Mesendoderm (in vitro differentiated cells): ENCODE results near the gene FNBP1.

Source experiments
- DNase-seq: peaks from one replicate; pipeline ENCODE4 v3.0.0; 2013
- H2AK5ac ChIP-seq: 2 replicates; pipeline ENCODE4 v1.6.1; 2013; ENCODE audit warnings: low read length, inconsistent platforms
- H2BK120ac ChIP-seq: 2 replicates; pipeline ENCODE4 v1.6.1; 2013; ENCODE audit warnings: low read depth, mild to moderate bottlenecking, low read length, moderate library complexity, mixed read lengths
- H2BK15ac ChIP-seq: replicated peaks from 2 replicates; pipeline ENCODE4 v1.6.1; 2013; ENCODE audit warnings: low read depth, mild to moderate bottlenecking, moderate library complexity
- H2BK5ac ChIP-seq: 2 replicates; pipeline ENCODE4 v1.6.1; 2013; ENCODE audit warnings: low read length, inconsistent platforms
- H3K18ac ChIP-seq: 2 replicates; pipeline ENCODE4 v1.6.1; 2013; ENCODE audit warnings: mild to moderate bottlenecking, low read length, mixed read lengths
- H3K23ac ChIP-seq: one replicate; pipeline ENCODE4 v1.6.1; 2013; ENCODE audit warnings: low read length
- H3K27ac ChIP-seq: 2 replicates; pipeline ENCODE4 v1.5.1; 2013; ENCODE audit warnings: low read depth, mild to moderate bottlenecking, inconsistent platforms, low read length, moderate library complexity
- H3K27me3 ChIP-seq: 2 replicates; pipeline ENCODE4 v1.6.1; 2013; ENCODE audit warnings: low read length, control low read depth, mild to moderate bottlenecking, inconsistent platforms; ENCODE audit not compliant: insufficient read depth, poor library complexity
- H3K36me3 ChIP-seq: 2 replicates; pipeline ENCODE4 v1.6.1; 2013; ENCODE audit warnings: low read length, inconsistent platforms; ENCODE audit not compliant: control insufficient read depth, insufficient read depth
- H3K4ac ChIP-seq: one replicate; pipeline ENCODE4 v1.6.1; 2013; ENCODE audit warnings: low read depth, mild to moderate bottlenecking, low read length, moderate library complexity
- H3K4me1 ChIP-seq: 2 replicates; pipeline ENCODE4 v1.6.1; 2013; ENCODE audit warnings: low read depth, low read length, inconsistent platforms; ENCODE audit not compliant: control insufficient read depth
- H3K4me2 ChIP-seq: 2 replicates; pipeline ENCODE4 v1.6.1; 2013; ENCODE audit warnings: low read length
- H3K4me3 ChIP-seq: 2 replicates; pipeline ENCODE4 v1.5.1; 2013; ENCODE audit warnings: mild to moderate bottlenecking, low read length
- H3K56ac ChIP-seq: one replicate; pipeline ENCODE4 v1.6.1; 2013; ENCODE audit warnings: low read length
- H3K79me1 ChIP-seq: 2 replicates; pipeline ENCODE4 v1.6.1; 2013; ENCODE audit warnings: low read length, inconsistent platforms
- H3K79me2 ChIP-seq: 2 replicates; pipeline ENCODE4 v1.6.1; 2013; ENCODE audit warnings: mild to moderate bottlenecking, low read length; ENCODE audit not compliant: control insufficient read depth, insufficient read depth
- H3K9ac ChIP-seq: 2 replicates; pipeline ENCODE4 v1.6.1; 2013; ENCODE audit warnings: low read length, inconsistent platforms
- H4K5ac ChIP-seq: one replicate; pipeline ENCODE4 v1.6.1; 2013; ENCODE audit warnings: low read length
- H4K8ac ChIP-seq: one replicate; pipeline ENCODE4 v1.6.1; 2013; ENCODE audit warnings: low read depth, mild to moderate bottlenecking, control low read depth, low read length, moderate library complexity
- WGBS: extraction: QIAGEN DNeasy Blood & Tissue Kit; methylation state at CpG from one replicate; pipeline ENCODE4 v1.1.7; 2013; ENCODE audit warnings: low lambda C conversion rate, missing lambda C conversion rate; ENCODE audit not compliant: insufficient coverage; ENCODE audit errors: extremely low coverage; 5-methylcytosine and 5-hydroxymethylcytosine counted together

FNBP1 gene

DNA sequence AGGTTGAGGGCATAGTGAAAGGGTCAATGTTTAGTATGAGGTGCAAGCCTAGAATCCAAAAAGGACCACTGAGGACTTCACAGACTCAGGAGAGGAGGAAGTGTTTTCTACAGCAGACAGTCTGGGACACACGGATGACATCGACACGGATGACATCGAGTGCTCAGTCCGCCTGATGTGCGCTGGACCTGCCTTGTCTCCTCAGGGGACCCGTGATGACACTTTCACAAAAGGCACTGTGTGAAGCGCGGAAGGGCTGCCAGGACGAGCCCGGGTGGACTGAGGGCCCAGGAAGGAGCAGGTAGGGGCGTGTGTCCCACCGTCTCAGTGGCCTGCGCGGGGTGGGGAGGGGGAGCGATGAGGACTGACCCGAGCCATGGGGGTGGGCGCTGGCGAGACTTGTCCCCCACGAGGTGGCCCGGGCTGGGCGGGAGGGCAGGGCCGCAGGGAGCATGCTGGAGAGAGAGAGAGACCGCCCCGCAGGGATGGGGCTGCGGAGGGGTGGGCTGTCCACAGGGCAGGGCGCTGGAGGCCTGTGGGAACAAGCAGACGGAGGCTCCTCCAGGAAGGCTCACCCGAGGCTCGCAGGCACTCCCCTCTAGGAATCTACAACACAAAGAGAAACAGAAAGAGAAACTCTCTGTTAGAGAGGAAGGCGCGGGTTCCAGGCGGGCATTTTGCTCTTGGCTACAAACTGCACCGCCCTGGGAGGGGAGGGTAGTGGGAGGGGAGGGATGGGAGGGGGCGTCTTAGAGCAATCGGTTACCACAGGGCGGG is 152.9 kb downstream of the FNBP1 start:
- H3K4me3 ChIP-seq: peak overlapping the region; percentile 35
- peak overlapping the region; percentile 63 for H3K9ac ChIP-seq
- no peak overlapping the region for H4K5ac ChIP-seq
- peak; percentile 71 for DNase-seq
- H3K27ac ChIP-seq: no peak overlapping the region
- peak overlapping the region; percentile 89 for H3K23ac ChIP-seq
- no peak overlapping the region for H2BK120ac ChIP-seq
- H3K4me2 ChIP-seq: peak overlapping the region; percentile 64
- no peak overlapping the region for H2BK15ac ChIP-seq
- peaks cover 6% of the 10 kb centered on the region for H3K4me1 ChIP-seq
- H3K18ac ChIP-seq: peak overlapping the region; percentile 88
- peak overlapping the region; percentile 30 for H2AK5ac ChIP-seq
- no peaks in the 10 kb centered on the region for H3K36me3 ChIP-seq
- no CpG with 5 or more reads among the region's 37 CpGs for WGBS
- H3K79me2 ChIP-seq: no peaks in the 10 kb centered on the region
- H3K27me3 ChIP-seq: no peaks in the 10 kb centered on the region
- no peaks in the 10 kb centered on the region for H3K79me1 ChIP-seq
- H3K56ac ChIP-seq: peak overlapping the region; percentile 82
- H3K4ac ChIP-seq: no peak overlapping the region
- no peak overlapping the region for H2BK5ac ChIP-seq
- peak overlapping the region; percentile 14 for H4K8ac ChIP-seq

DNA sequence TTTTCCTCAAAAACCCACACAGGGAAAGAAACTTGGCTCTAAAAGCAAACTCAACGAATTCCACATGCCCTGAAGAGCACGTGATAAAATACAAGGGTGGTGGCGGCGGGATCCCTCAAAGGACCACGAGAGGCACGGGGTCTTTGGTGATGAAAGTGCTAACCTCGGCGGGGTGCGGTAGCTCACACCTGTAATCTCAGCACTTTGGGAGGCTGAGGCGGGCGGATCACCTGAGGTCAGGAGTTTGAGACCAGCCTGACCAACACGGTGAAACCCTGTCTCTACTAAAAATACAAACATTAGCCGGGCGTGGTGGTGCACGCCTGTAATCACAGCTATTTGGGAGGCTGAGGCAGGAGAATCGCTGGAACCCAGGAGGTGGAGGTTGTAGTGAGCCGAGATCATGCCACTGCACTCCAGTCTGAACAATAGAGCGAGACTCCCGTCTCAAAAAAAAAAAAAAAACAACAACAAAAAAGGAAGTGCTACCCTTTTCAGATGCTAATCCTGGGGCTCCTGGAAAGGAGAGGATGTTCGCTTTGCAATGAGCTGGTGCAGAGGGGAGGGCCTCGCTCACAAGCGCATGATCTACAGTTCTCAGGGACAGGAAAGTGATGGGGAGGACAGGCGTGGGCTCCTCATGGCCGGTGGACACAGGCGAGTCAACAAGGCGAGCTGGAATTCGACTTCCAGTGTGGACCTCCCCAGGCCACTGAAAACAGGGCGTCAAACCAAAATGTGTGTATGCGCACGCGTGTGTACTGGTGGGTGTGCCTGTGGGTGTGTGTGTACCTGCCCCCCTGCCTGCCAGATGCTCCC is 153.7 kb downstream of the FNBP1 start:
- Histone ChIP-seq H3K4me2 (peak overlapping the region; percentile 18), H3K9ac (no peak overlapping the region), H3K4ac (no peak overlapping the region), H4K8ac (no peak overlapping the region), H3K36me3 (no peaks in the 10 kb centered on the region), H3K79me2 (no peaks in the 10 kb centered on the region), H3K4me3 (no peak overlapping the region), H3K23ac (peak overlapping the region; percentile 89), H2AK5ac (peak overlapping the region; percentile 30), H3K27me3 (no peaks in the 10 kb centered on the region), H2BK5ac (no peak overlapping the region), H2BK15ac (no peak overlapping the region), H3K79me1 (no peaks in the 10 kb centered on the region), H3K56ac (peak overlapping the region; percentile 82), H2BK120ac (no peak overlapping the region), H4K5ac (no peak overlapping the region), H3K27ac (no peak overlapping the region), H3K18ac (no peak overlapping the region), H3K4me1 (peaks cover 9% of the 10 kb centered on the region)
- WGBS: no CpG with 5 or more reads among the region's 31 CpGs
- DNase-seq: no peak

DNA sequence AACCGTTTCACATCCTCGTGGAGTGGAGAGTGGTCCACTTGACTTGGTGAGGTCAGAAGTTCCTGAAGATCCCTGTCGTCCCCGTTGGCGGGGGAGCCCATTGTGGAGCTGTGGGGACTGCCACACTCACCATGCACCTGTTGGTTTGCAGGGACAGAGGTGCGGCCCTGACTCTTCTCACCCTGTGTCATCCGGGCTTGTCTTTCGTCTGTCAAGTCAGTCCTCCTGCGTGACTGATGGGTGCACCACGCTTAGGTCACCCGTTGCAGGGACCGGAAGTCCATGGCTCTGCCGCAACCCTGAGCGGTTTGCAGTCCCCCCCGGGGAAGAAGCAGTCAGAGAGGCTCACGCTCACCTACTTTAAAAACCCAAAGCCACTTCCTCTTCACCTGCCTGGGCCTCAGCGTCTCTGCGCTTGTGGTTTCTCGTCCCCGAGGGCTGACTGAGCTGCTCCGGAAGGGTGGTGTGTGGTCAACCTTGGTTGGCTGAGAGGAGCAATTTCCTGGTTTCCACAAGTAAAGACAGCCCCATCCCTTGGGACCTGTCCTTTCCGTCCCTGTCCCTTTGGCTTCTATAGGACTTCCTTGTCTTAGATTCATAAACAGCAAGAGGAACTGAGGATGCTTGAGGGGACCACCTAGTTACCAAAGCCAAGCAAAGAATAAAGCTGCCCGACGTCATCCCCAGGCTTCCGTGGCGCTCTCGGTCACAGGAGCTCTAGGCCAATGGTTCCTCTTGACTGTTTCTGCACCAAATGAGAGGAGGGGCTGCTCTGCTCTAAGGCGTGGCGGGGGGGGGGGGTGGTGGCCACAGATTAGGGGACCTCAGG is 154.5 kb downstream of the FNBP1 start:
- Histone ChIP-seq H3K23ac (no peak overlapping the region), H3K79me2 (no peaks in the 10 kb centered on the region), H2AK5ac (no peak overlapping the region), H3K4me1 (peaks cover 9% of the 10 kb centered on the region), H3K27ac (no peak overlapping the region), H2BK120ac (no peak overlapping the region), H3K4me3 (no peak overlapping the region), H3K56ac (no peak overlapping the region), H2BK5ac (no peak overlapping the region), H3K4ac (no peak overlapping the region), H3K4me2 (no peak overlapping the region), H3K9ac (no peak overlapping the region), H4K8ac (no peak overlapping the region), H3K18ac (no peak overlapping the region), H2BK15ac (no peak overlapping the region), H3K79me1 (no peaks in the 10 kb centered on the region), H3K27me3 (no peaks in the 10 kb centered on the region), H3K36me3 (no peaks in the 10 kb centered on the region), H4K5ac (no peak overlapping the region)
- DNase-seq: no peak
- WGBS: no CpG with 5 or more reads among the region's 29 CpGs

DNA sequence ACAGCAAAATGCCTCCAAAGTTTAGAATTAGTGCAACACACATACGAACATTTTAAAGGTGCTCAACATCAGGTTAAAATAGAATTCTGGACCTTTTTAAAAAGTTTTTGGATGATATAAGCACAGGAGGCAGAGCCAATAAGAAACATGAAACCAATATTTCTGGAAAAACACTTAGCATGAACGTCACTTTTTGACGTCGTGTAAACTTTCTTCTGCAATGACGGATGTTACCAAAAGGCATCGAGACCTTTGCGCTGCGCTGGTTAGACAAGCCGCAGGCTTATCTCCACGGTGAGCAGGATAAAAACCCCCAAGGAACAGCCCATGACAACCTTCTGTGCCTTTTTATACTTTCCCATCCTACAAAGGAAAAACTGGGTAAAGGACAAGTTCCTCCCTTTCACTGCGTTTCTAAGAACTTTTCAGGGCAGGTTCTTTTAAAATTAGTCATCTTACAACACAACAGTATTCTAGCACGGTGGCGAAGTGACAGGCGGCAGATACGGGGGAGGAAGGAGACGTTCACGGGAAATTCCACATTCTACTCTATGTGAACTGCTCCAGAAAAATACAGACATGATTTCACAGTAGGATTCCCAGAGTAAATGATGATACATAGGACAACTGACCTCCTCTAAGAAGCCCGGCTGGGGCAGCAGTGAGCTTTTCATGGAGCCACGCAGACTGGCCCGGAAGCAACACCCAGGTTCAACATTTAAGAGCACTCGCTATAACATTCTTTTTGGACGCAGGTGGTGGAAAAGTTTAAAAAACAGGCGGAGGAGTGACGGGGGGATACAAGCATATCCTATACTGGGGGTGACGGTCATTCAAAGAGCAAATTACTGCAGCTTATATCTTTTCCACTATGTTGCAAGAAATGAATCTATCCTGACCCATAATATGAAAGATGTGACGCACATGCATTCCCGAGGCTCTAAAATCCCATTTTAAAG is 155.4 kb downstream of the FNBP1 start:
- DNase-seq: no peak
- Histone ChIP-seq H3K18ac (no peak overlapping the region), H3K27me3 (no peaks in the 10 kb centered on the region), H3K4me1 (peaks cover 9% of the 10 kb centered on the region), H2AK5ac (no peak overlapping the region), H2BK15ac (no peak overlapping the region), H3K36me3 (no peaks in the 10 kb centered on the region), H3K79me1 (no peaks in the 10 kb centered on the region), H2BK120ac (no peak overlapping the region), H3K56ac (no peak overlapping the region), H2BK5ac (no peak overlapping the region), H4K8ac (no peak overlapping the region), H3K9ac (no peak overlapping the region), H4K5ac (no peak overlapping the region), H3K4me2 (no peak overlapping the region), H3K27ac (no peak overlapping the region), H3K79me2 (no peaks in the 10 kb centered on the region), H3K23ac (no peak overlapping the region), H3K4me3 (no peak overlapping the region), H3K4ac (no peak overlapping the region)
- WGBS: no CpG with 5 or more reads among the region's 27 CpGs
